Mesendoderm (in vitro differentiated cells): ENCODE results near the gene TMEM54. TPM values are rescaled to one million over a fixed set of nuclear protein-coding genes. Genes with fewer than 3 reads are reported as not detected.
A peak's percentile ranks its signal among the peaks of the same experiment; 100 is the strongest.

Experiments used
- DNase-seq: peaks from one replicate; pipeline ENCODE4 v3.0.0; 2013
- H2AK5ac ChIP-seq: 2 replicates; pipeline ENCODE4 v1.6.1; 2013; ENCODE audit warnings: low read length, inconsistent platforms
- H2BK120ac ChIP-seq: 2 replicates; pipeline ENCODE4 v1.6.1; 2013; ENCODE audit warnings: low read depth, mild to moderate bottlenecking, low read length, moderate library complexity, mixed read lengths
- H2BK15ac ChIP-seq: replicated peaks from 2 replicates; pipeline ENCODE4 v1.6.1; 2013; ENCODE audit warnings: low read depth, mild to moderate bottlenecking, moderate library complexity
- H2BK5ac ChIP-seq: 2 replicates; pipeline ENCODE4 v1.6.1; 2013; ENCODE audit warnings: low read length, inconsistent platforms
- H3K18ac ChIP-seq: 2 replicates; pipeline ENCODE4 v1.6.1; 2013; ENCODE audit warnings: mild to moderate bottlenecking, low read length, mixed read lengths
- H3K23ac ChIP-seq: one replicate; pipeline ENCODE4 v1.6.1; 2013; ENCODE audit warnings: low read length
- H3K27ac ChIP-seq: 2 replicates; pipeline ENCODE4 v1.5.1; 2013; ENCODE audit warnings: low read depth, mild to moderate bottlenecking, inconsistent platforms, low read length, moderate library complexity
- H3K27me3 ChIP-seq: 2 replicates; pipeline ENCODE4 v1.6.1; 2013; ENCODE audit warnings: low read length, control low read depth, mild to moderate bottlenecking, inconsistent platforms; ENCODE audit not compliant: insufficient read depth, poor library complexity
- H3K36me3 ChIP-seq: 2 replicates; pipeline ENCODE4 v1.6.1; 2013; ENCODE audit warnings: low read length, inconsistent platforms; ENCODE audit not compliant: control insufficient read depth, insufficient read depth
- H3K4ac ChIP-seq: one replicate; pipeline ENCODE4 v1.6.1; 2013; ENCODE audit warnings: low read depth, mild to moderate bottlenecking, low read length, moderate library complexity
- H3K4me1 ChIP-seq: 2 replicates; pipeline ENCODE4 v1.6.1; 2013; ENCODE audit warnings: low read depth, low read length, inconsistent platforms; ENCODE audit not compliant: control insufficient read depth
- H3K4me2 ChIP-seq: 2 replicates; pipeline ENCODE4 v1.6.1; 2013; ENCODE audit warnings: low read length
- H3K4me3 ChIP-seq: 2 replicates; pipeline ENCODE4 v1.5.1; 2013; ENCODE audit warnings: mild to moderate bottlenecking, low read length
- H3K56ac ChIP-seq: one replicate; pipeline ENCODE4 v1.6.1; 2013; ENCODE audit warnings: low read length
- H3K79me1 ChIP-seq: 2 replicates; pipeline ENCODE4 v1.6.1; 2013; ENCODE audit warnings: low read length, inconsistent platforms
- H3K79me2 ChIP-seq: 2 replicates; pipeline ENCODE4 v1.6.1; 2013; ENCODE audit warnings: mild to moderate bottlenecking, low read length; ENCODE audit not compliant: control insufficient read depth, insufficient read depth
- H3K9ac ChIP-seq: 2 replicates; pipeline ENCODE4 v1.6.1; 2013; ENCODE audit warnings: low read length, inconsistent platforms
- H4K5ac ChIP-seq: one replicate; pipeline ENCODE4 v1.6.1; 2013; ENCODE audit warnings: low read length
- H4K8ac ChIP-seq: one replicate; pipeline ENCODE4 v1.6.1; 2013; ENCODE audit warnings: low read depth, mild to moderate bottlenecking, control low read depth, low read length, moderate library complexity
- WGBS: extraction: QIAGEN DNeasy Blood & Tissue Kit; methylation state at CpG from one replicate; pipeline ENCODE4 v1.1.7; 2013; ENCODE audit warnings: low lambda C conversion rate, missing lambda C conversion rate; ENCODE audit not compliant: insufficient coverage; ENCODE audit errors: extremely low coverage; 5-methylcytosine and 5-hydroxymethylcytosine counted together
- polyA plus RNA-seq, 2 experiments: library from polyadenylated mRNA; stranded (reverse); fragments of 200-250 nt; gene quantifications; one replicate each; pipeline ENCODE4 v1.2.3, GENCODE V29; 2013

The TMEM54 gene, protein sequence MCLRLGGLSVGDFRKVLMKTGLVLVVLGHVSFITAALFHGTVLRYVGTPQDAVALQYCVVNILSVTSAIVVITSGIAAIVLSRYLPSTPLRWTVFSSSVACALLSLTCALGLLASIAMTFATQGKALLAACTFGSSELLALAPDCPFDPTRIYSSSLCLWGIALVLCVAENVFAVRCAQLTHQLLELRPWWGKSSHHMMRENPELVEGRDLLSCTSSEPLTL
- polyA plus RNA-seq (2013, experiment 1 of 2): 8.4 TPM
- polyA plus RNA-seq (2013, experiment 2 of 2): 8.0 TPM

GRCh38 chr1:32900956-32901822 is at the start of gene TMEM54:
Gene TMEM54, minus strand, starts transcription at chr1:32901389. Its CDS starts 151 bp downstream, at chr1:32901238.
- Histone ChIP-seq H3K4me3 (peak within 1 kb of the TSS; percentile 22), H3K36me3 (no peaks in the 10 kb centered on the region), H2BK120ac (no peak within 1 kb of the TSS), H3K23ac (no peak within 1 kb of the TSS), H3K27ac (no peak within 1 kb of the TSS), H3K4me1 (no peaks in the 10 kb centered on the region), H3K18ac (peak within 1 kb of the TSS; percentile 10), H4K8ac (no peak within 1 kb of the TSS), H3K9ac (peak within 1 kb of the TSS; percentile 53), H2BK5ac (no peak within 1 kb of the TSS), H3K56ac (peak within 1 kb of the TSS; percentile 76), H4K5ac (no peak within 1 kb of the TSS), H3K4me2 (peak within 1 kb of the TSS; percentile 74), H2BK15ac (no peak within 1 kb of the TSS), H3K79me2 (no peaks in the 10 kb centered on the region), H3K79me1 (no peaks in the 10 kb centered on the region), H3K27me3 (peaks cover 5% of the 10 kb centered on the region), H2AK5ac (no peak within 1 kb of the TSS), H3K4ac (peak within 1 kb of the TSS; percentile 37)
- no CpG with 5 or more reads among the region's 92 CpGs for WGBS
- DNase-seq: no peak

GRCh38 chr1:32949519-32949918 is 48.3 kb upstream of the TMEM54 start:
- no peaks in the 10 kb centered on the region for H3K27me3 ChIP-seq
- H2BK5ac ChIP-seq: no peak overlapping the region
- H3K79me1 ChIP-seq: no peaks in the 10 kb centered on the region
- H4K5ac ChIP-seq: no peak overlapping the region
- no peak overlapping the region for H3K4me2 ChIP-seq
- H3K4me1 ChIP-seq: no peaks in the 10 kb centered on the region
- H3K4me3 ChIP-seq: no peak overlapping the region
- no CpG with 5 or more reads among the region's 5 CpGs for WGBS
- no peaks in the 10 kb centered on the region for H3K79me2 ChIP-seq
- H2BK120ac ChIP-seq: no peak overlapping the region
- DNase-seq: no peak
- H3K27ac ChIP-seq: no peak overlapping the region
- H4K8ac ChIP-seq: no peak overlapping the region
- no peak overlapping the region for H3K56ac ChIP-seq
- no peaks in the 10 kb centered on the region for H3K36me3 ChIP-seq
- H3K23ac ChIP-seq: no peak overlapping the region
- H2AK5ac ChIP-seq: no peak overlapping the region
- H3K4ac ChIP-seq: no peak overlapping the region
- no peak overlapping the region for H2BK15ac ChIP-seq
- no peak overlapping the region for H3K18ac ChIP-seq
- H3K9ac ChIP-seq: no peak overlapping the region

- H3K27ac ChIP-seq: no peak overlapping the region
- no CpG with 5 or more reads among the region's 1 CpG for WGBS
- no peak overlapping the region for H2BK15ac ChIP-seq
Observed at GRCh38 chr1:32948905-32949304, 47.7 kb upstream of the TMEM54 start.

GRCh38 chr1:32948390-32948722 is 47.2 kb upstream of the TMEM54 start:
- H3K36me3 ChIP-seq: no peaks in the 10 kb centered on the region
- H3K4me3 ChIP-seq: no peak overlapping the region
- no peak overlapping the region for H4K5ac ChIP-seq
- H2BK120ac ChIP-seq: peak overlapping the region; percentile 45
- no peaks in the 10 kb centered on the region for H3K27me3 ChIP-seq
- H3K4ac ChIP-seq: no peak overlapping the region
- WGBS: no CpG with 5 or more reads among the region's 1 CpG
- no peaks in the 10 kb centered on the region for H3K79me2 ChIP-seq
- H3K79me1 ChIP-seq: no peaks in the 10 kb centered on the region
- DNase-seq: no peak
- H3K9ac ChIP-seq: no peak overlapping the region
- no peak overlapping the region for H2BK15ac ChIP-seq
- no peak overlapping the region for H2AK5ac ChIP-seq
- H3K56ac ChIP-seq: no peak overlapping the region
- no peak overlapping the region for H3K4me2 ChIP-seq
- no peak overlapping the region for H3K23ac ChIP-seq
- H3K4me1 ChIP-seq: no peaks in the 10 kb centered on the region
- H3K18ac ChIP-seq: no peak overlapping the region
- H4K8ac ChIP-seq: no peak overlapping the region
- H3K27ac ChIP-seq: no peak overlapping the region
- H2BK5ac ChIP-seq: no peak overlapping the region

More at GRCh38 chr1:32948905-32949304, 47.7 kb upstream of the TMEM54 start:
- H3K18ac ChIP-seq: no peak overlapping the region
- no peak overlapping the region for H3K4ac ChIP-seq
- no peak overlapping the region for H4K5ac ChIP-seq
- H2BK5ac ChIP-seq: no peak overlapping the region
- no peak overlapping the region for H3K23ac ChIP-seq
- H3K27me3 ChIP-seq: no peaks in the 10 kb centered on the region
- H4K8ac ChIP-seq: no peak overlapping the region
- H3K36me3 ChIP-seq: no peaks in the 10 kb centered on the region
- H3K9ac ChIP-seq: no peak overlapping the region
- no peaks in the 10 kb centered on the region for H3K79me1 ChIP-seq
- no peak overlapping the region for H3K56ac ChIP-seq
- H3K4me2 ChIP-seq: no peak overlapping the region
- H3K4me3 ChIP-seq: no peak overlapping the region
- H3K79me2 ChIP-seq: no peaks in the 10 kb centered on the region
- H2AK5ac ChIP-seq: no peak overlapping the region
- no peaks in the 10 kb centered on the region for H3K4me1 ChIP-seq
- DNase-seq: no peak
- no peak overlapping the region for H2BK120ac ChIP-seq

GRCh38 chr1:32947669-32948389 is 46.6 kb upstream of the TMEM54 start:
- H3K36me3 ChIP-seq: no peaks in the 10 kb centered on the region
- no peak overlapping the region for H2BK5ac ChIP-seq
- no peaks in the 10 kb centered on the region for H3K79me2 ChIP-seq
- H2BK15ac ChIP-seq: no peak overlapping the region
- no peak overlapping the region for H3K4me3 ChIP-seq
- H3K4me2 ChIP-seq: no peak overlapping the region
- DNase-seq: peak; percentile 62
- H3K56ac ChIP-seq: no peak overlapping the region
- H2BK120ac ChIP-seq: no peak overlapping the region
- no peak overlapping the region for H2AK5ac ChIP-seq
- no peaks in the 10 kb centered on the region for H3K79me1 ChIP-seq
- no peak overlapping the region for H3K18ac ChIP-seq
- WGBS: no CpG with 5 or more reads among the region's 6 CpGs
- no peak overlapping the region for H3K4ac ChIP-seq
- no peak overlapping the region for H3K27ac ChIP-seq
- no peak overlapping the region for H3K9ac ChIP-seq
- H3K23ac ChIP-seq: no peak overlapping the region
- H4K5ac ChIP-seq: no peak overlapping the region
- no peak overlapping the region for H4K8ac ChIP-seq
- no peaks in the 10 kb centered on the region for H3K4me1 ChIP-seq
- no peaks in the 10 kb centered on the region for H3K27me3 ChIP-seq
